Myocyte (in vitro differentiated cells): ENCODE results near the gene ZPR1. TPM values are rescaled to one million over a fixed set of nuclear protein-coding genes. Genes with fewer than 3 reads are reported as not detected.
"Not testable (repeated sequence)": the region's sequence is repeated elsewhere in the genome, so short reads cannot be mapped to it uniquely, and the experiment has no call there.

Source experiments
- DNase-seq: peaks from one replicate; pipeline ENCODE4 v3.0.0-alpha.2; 2012; ENCODE audit warnings: low read depth
- total RNA-seq: library from RNA; depleted of rRNA; stranded (reverse); fragments of >200 nt; gene quantifications from 2 replicates; pipeline ENCODE4 v1.2.3, GENCODE V29; 2014

The ZPR1 gene
- total RNA-seq, 1 donor from 2014 or later: 83.5 TPM

DNA sequence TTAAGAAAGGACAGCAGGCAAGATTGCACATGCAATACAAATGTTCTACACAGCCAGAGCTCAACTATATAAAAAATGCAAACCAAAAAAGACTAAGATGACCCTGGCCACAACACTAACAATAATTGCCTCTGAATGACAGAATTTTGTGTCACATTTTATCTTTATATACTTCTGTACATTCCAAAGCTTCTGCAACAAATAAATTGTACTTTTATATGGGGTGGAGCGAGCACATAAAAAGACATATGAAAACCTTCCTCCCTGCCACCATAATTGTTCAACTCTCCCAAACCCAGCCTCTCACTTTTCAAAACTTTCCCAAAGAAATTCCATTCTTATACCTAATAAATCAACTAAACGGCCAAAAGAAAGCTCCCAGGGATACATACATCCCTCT lies 25.7 kb downstream of the ZPR1 start:
- DNase-seq: no peak

DNA sequence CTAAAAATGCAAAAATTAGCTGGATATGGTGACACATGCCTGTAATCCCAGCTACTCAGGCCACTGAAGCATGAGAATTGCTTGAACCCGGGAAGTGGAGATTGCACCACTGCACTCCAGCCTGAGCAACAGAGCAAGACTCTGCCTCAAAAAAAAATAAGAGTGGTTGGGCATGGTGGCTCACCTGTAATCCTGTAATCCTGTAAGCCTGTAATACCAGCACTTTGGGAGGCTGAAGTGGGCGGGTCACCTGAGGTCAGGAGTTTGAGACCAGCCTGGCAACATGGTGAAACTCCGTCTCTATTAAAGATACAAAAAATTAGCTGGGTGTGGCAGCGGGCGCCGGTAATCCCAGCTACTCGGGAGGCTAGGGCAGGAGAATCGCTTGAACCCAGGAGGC lies 31.8 kb downstream of the ZPR1 start:
- not testable (repeated sequence) for DNase-seq

DNA sequence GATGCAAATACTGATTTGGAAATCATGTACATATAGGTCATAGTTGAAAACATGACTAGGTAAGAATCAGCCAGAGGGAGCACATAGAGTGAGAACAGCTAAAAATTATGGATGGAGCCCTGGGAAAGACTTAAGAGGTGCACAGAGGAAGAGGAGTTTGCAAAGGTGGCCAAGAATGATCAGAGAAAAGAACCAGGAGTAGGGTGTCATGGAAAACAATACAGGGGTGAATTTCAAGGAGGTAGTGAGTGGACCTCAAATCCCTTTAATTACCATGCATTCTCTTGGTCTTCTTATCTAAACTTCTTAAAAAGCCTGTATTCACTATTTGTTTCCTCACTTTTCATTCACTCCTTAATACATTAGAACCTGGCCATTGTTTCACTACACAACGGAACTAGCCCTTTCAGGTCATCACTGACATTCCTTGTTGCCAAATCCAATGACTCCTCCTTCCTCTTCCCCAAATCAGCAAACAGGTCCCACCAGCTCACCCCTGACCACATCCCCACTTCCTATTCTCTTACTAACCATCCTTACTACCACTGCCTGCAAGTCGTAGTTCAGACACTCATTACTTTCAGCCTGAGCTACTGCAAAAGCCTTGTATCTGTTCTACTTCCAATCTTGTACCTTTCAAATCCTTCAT lies 37.6 kb downstream of the ZPR1 start:
- DNase-seq: no peak

DNA sequence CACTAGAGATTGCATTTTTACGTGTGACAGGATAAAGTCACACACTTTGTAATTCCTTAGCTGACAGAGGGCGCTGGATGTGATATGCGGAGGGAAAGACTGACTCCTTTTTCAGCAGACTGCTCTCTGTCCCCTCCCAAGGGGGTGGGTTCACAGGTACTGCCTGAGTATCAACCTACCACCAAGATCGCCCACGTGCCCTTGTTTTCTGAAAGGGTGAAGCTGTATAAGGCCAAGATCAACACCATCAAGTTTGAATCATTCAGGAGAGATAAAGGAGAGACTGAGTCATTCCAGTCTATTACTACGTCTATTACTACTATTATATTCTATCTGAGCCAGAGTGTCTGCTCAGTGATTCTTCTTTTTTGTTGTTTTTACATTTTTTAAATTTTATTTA lies 45.7 kb downstream of the ZPR1 start:
- no peak for DNase-seq

DNA sequence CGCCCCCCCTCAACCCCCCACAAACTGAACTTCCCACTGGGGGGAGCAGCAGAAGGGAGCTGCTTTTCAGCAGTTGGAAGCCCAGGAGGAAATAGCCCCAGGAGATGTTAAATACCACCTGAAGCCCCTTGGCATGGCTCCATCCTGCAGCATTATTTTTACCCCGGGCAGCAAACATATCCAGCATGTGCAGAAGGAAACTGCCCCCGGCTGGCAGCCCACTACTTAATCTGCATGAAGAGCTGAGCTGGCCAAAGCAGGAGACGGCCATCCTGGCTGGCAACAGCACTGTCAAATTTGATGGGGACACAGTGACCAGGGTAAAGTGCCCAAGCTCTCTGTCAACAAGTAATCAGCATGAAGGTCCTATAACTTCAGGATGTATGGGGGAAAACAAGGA lies 47.1 kb downstream of the ZPR1 start:
- no peak for DNase-seq

DNA sequence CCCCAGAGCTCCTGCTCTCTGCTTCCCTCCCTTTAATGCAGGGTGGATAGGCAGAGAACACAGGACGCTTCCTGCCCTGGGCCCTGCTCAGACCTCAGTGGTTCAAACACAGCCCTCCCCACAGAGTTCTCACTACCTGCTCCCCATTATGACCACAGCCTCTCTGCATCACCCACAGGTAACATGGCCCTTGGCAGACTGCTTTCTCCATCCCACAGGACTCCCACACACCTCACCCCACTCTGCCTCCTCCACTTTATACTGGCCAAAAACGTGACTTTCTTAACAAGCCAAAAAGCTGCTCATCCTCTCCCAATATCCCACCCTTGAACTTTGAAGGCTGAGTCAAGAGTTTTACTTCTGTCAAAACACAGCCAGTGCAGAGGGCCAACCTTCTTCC lies 48.8 kb downstream of the ZPR1 start:
- DNase-seq: no peak

DNA sequence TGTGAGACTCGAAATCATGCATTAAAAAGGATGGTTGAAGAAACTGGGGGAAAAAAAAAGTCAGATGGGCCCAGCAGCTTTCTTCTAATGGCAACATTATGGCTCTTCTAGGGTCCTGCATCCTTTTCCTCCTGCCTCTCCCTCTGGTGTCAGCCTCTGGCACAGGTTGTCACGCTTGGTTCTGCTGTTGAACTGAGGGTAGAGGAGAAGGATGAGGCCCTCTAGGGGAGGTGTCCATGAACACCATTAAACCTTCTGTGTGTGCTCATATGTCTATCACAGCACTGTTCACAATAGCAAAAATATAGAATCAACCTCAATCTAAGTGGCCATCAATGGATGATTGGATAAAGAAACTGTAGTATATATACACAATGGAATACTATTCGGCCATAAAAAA lies 51.1 kb downstream of the ZPR1 start:
- DNase-seq: no peak

DNA sequence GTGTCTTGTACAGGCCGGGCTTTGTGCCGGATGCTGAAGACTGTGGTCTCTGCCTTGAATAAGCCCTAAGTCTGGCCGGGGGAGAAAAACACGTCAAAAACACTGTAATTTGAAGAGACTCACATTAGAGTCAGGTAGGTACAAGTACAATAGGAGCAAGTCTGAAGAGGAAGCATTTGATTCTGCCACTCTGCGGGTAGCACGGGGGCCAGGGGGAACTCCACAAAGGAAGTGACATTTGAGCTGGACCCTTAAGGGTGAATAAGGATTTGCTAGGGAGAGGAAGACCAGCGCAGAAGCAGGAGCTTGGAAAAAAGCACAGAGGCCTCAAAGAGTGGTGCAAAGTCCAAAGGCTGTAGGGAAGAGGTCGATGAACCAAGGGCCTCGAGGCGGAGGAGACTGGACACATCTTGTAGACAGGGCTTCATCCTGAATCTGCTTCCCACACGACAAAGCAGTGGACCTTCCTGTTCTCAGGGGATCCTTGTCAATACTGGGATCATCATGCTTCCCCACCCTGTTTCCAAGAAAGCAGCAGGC lies 53.8 kb downstream of the ZPR1 start:
- no peak for DNase-seq

DNA sequence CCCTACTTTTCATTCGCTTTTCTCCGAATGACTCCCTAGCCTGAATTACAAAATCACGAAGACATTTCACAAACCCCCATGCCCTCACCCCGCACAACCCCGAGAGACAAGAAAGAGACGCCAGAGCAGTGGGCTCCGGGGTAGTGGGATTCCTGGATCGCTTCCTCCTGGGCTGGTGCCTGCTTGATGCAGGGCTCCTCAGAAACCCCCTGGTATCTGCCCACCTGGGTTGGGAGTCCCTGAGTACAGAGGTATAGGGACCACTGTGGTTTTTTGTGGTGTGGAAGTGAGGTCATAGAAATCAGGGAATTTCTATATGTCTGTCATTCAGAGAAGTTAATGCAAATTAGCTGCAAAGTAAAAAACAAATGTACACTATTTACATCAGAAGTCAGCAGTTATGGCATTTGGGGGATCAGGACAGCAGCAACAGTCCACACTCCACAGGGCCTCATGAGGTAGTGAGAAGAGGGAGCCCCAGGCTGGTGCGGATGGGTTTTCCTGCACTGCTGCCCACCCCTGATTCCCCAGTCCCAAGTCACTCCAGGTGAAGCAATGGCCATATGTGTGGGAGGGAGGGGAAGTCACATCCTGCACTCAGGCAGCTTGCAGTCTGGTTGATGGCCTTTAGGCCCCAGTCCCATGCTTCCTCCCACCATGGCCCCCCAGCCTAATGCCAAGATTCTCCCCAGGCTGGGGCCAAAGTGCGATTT lies 54.6 kb downstream of the ZPR1 start:
- no peak for DNase-seq

DNA sequence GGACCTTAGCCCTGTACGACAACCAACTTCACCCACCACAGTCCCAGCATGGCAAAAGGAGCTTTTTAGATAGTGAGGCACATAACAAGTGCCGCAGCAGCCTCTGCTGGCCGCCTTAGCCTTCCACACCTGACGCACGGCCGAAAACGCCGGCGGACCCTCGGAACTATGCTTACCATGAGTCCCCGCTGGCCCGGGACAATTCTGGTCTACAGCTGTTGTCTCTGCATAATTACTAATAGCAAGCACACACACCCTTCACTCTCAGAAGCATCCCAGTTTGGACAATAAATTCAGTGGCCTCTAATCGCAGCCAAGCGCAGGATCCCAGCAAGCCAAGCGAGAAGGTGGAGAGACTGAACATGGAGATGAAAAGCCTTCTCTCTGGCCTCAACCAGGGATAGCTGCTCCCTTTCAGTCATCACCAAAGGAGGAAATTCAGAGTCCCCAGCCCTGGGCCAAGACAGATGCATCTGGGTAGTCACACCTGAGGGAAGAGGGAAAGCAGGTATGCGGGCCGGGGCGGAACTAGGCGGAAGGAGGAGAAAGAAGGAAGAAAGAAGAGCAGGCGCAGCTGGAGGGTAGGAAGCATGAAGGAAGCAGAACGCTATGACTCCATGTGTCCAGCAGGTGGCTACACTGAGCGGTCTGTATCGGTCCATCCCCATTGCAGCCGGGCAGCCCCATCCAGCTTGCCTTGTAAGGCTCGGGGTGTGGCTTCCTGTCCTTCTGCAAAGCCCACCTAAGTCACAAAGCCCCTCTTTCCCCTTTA lies 55.4 kb downstream of the ZPR1 start:
- DNase-seq: peak; percentile 68

DNA sequence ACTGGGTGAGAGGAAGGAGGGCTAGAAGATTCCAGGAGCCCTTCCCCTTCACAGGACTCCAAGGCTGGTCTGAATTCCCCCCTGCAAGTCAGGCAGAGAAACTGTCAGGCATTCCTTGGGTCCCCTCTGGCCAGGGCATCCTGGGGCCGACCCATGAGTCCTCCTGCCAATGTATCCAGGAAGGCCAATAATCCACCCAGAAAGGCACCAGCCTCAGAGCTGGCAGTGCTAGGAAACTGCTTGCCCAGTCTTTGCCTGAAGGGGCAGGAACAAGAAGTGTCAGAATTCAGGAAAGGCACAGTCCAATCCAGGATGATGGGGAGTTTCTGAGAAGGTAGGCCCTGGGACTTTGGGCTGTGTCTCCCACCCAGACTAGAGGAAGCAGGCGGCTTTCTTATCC lies 56.0 kb downstream of the ZPR1 start:
- no peak for DNase-seq

DNA sequence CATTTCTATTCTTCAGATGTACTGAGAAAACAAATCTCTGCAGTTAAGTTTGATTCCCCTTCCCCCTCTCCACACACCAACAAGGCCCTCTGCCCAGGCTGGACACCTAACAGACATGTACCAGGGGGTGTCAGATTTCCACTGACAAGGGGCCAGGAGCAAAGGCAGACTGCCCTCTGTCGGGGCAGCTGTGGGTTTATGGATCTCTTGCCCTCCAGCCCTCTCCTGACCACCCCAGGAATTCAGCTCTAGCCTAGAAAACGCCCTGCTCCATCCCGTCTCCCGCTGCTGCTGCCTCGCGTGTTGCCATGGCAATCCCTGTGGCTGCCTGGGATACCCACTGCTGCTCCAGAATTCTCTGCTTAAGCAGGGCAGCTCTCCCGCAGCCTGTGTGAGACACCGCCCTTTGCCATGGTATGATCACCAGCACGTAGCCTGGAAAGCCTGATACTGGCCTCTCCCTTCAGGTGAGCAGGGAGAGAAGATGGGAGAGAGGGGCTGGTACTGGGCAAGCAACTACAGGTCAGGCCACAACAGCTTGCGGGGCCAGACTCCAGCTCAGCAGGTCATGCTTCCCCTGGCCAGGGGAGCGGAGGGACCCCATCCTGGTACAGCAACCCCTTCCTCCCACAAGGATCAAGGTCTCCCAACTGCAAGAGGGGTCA lies 56.6 kb downstream of the ZPR1 start:
- DNase-seq: peak; percentile 70

DNA sequence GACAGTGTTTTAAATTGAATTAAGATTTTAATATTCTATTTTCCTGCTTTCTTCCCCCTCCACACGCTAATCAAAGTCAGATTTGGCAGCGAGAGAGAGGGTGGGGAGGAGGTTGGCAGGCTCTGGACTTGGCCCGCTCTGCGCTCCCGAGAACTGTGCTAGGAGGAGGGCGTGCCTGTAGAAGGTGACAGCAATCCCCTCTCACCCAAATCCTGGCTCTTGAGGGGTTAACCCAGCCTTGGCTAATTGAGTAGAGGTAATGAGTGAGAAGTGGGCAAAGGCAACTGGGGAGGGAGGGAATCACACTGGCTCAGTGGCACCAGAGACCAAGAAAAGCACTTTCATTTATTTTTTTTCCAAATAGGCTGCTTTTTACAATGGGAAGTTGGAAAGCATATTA lies 57.2 kb downstream of the ZPR1 start:
- no peak for DNase-seq

DNA sequence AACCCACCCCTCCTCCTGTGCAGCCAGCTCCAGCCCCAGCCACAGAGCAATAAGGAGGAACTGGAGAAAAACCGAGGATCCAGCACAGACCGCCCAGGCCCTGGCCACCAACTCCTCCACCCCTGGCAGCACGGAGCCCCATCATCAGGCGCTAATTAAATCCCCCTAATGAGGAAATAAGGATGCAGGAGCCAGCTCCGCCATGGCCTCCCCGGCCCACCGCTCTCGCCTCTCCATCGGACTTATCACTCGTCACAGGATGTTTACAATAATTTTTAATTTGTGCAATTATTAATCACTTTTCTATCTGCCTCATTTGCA lies 57.6 kb downstream of the ZPR1 start:
- DNase-seq: no peak

DNA sequence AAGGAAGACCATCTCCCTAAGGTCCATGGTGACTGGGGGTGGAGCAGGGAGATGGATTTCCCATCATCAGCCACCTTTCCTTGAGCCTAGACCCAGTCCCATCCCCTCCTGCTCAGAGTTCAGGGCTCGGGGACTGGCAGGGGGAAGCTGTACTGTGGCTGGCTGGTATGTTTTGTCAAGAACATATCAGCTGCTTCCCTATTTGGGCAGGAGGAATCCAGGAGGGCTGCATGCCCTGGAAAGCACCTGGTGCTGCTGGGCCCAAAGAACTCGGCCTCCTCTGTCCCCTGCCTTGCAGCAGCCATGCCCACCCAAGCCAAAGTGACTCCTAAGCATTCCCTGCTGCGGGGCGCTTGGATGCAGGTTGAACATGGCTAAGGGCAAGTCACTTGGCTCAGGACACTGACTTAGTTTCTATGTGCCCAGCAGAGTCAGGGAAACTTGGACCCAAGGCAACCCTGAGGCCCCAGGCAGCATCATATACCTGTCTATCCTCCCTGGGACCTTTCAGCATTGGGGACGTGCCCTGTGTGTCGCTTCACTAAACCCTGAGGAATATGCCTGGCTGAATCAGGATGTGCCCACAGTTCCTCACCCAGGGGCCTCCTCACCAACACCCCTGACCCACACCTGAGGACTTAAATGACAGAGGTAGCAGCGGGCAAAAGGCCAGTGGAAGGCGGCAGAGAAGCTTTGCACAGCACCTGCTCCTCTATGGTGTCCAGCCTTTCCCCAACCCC lies 58.2 kb downstream of the ZPR1 start:
- DNase-seq: no peak

DNA sequence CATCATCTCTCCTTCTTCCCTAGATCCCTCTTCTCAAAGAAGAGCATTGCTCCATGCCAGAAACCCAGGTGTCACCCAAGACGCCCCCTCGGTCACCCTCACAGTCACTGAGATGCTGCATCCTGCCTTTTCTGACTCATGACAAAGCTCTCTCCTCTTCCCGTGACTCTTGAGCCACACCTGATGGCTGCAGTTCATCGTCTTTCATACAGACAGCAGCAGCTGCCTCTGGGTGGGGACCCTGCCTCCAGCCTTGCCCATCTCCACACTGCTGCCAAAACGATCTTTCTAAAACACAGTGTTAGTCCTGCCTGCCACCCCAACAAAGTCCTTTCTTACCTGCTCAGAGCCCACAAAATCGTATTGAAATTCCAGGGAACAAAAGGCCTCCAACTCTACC lies 59.8 kb downstream of the ZPR1 start:
- DNase-seq: peak; percentile 81

DNA sequence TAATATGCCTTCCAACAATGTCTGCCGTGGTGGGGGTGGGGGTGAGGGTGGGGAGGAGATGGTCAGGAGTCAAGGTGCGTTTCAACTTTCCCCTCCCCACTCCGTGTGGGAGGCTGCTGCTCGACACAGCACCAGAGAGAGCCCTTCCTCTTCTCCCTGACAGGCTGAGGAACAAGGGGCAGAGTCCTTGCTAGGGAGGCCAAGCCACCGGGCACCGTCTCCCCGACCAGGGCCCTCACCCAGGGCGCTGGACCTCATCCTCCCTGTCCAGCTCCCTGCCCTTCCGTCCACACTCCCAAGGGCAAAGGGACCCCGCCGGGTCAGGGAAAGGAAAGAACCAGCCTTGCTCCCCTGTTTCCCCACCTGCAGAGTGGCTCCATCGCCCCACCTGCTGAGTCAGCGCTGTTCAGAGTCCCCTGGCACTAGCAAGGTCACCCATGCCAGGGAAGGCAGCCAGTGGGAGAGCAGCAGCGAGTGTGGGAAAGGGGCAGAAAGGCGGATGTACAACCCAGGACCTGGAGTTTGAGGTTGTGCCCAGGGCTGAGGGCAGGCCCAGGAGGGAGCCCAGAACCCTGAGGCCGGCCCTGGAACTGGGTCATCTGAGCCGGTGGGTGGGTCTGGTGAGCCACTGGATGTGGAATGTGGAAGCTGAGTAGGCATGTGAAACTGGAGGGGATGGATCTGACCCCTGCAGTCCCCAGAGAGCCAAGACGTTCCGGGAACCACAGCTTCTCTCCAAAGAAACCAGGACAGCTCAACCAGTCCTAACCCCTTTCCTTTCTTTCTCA lies 62.2 kb downstream of the ZPR1 start:
- DNase-seq: peak; percentile 86

DNA sequence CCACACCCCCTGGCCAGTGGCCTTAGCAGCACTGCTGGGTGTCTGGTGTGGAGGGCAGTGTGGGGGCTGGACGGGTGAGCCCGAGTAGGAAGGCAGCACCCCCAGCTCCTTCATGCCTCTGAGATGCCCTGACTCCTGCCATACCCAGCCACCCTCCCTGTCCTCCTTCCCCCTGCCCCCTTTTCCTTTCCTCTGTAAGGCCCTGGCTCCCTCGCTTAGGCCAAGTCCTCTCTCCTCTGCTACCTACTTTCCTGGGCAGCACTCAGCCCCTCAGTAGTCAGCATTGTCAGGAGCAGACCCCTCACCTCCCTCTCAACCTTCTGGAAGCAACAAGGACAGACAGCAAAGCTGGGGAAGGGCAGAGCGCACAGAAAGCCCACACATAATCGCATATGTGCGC lies 63.0 kb downstream of the ZPR1 start:
- no peak for DNase-seq
